ENCODE results near the gene HEYL. TPM values are rescaled to one million over a fixed set of nuclear protein-coding genes. Genes with fewer than 3 reads are reported as not detected.
A peak's percentile ranks its signal among the peaks of the same experiment; 100 is the strongest.
"Not testable (repeated sequence)": the region's sequence is repeated elsewhere in the genome, so short reads cannot be mapped to it uniquely, and the experiment has no call there.

Gene HEYL
- total RNA-seq, 1 experiment from 2014 or later: 0.15 TPM

GRCh38 chr1:39608921-39609320, 30.5 kb downstream of the HEYL start:
- DNase-seq (ENCODE audit: low read depth): no peak

- DNase-seq (ENCODE audit: low read depth): not testable (repeated sequence)
Observed at GRCh38 chr1:39603677-39604076, 35.8 kb downstream of the HEYL start.

GRCh38 chr1:39601667-39602255, 37.7 kb downstream of the HEYL start:
- DNase-seq (ENCODE audit: low read depth): not testable (repeated sequence)

GRCh38 chr1:39596163-39596562, 43.3 kb downstream of the HEYL start:
- DNase-seq (ENCODE audit: low read depth): no peak

GRCh38 chr1:39593386-39593785, 46.1 kb downstream of the HEYL start:
- DNase-seq (ENCODE audit: low read depth): no peak

- DNase-seq (ENCODE audit: low read depth): no peak
Observed at GRCh38 chr1:39592069-39592468, 47.4 kb downstream of the HEYL start.

- peak; percentile 68 for DNase-seq (ENCODE audit: low read depth)
Observed at GRCh38 chr1:39590546-39590945, 48.9 kb downstream of the HEYL start.

- no peak for DNase-seq (ENCODE audit: low read depth)
Observed at GRCh38 chr1:39585933-39586332, 53.5 kb downstream of the HEYL start.

- peak; percentile 51 for DNase-seq (ENCODE audit: low read depth)
Observed at GRCh38 chr1:39576016-39576657, 63.3 kb downstream of the HEYL start.

- peak; percentile 63 for DNase-seq (ENCODE audit: low read depth)
Observed at GRCh38 chr1:39575191-39576015, 64.0 kb downstream of the HEYL start.

- no peak for DNase-seq (ENCODE audit: low read depth)
Observed at GRCh38 chr1:39574646-39575045, 64.8 kb downstream of the HEYL start.

Other genes with a start within 250 kb of the HEYL start
- gene BMP8A, start 148.0 kb downstream of the HEYL start, total RNA-seq (2014; rRNA removed; shearing (Covaris generic)): not detected in 2 replicates
- gene PABPC4, start 62.9 kb downstream of the HEYL start, total RNA-seq (2014; rRNA removed; shearing (Covaris generic)): 51.9 and 94.8 TPM in 2 replicates
- not detected in 2 replicates for gene NT5C1A, start 32.5 kb upstream of the HEYL start, total RNA-seq (2014; rRNA removed; shearing (Covaris generic))
- 1.0 and 1.1 TPM in 2 replicates for gene HPCAL4, start 51.8 kb upstream of the HEYL start, total RNA-seq (2014; rRNA removed; shearing (Covaris generic))
- gene PPIE, start 99.2 kb upstream of the HEYL start, total RNA-seq (2014; rRNA removed; shearing (Covaris generic)): 51.9 and 68.4 TPM in 2 replicates
- gene OXCT2, start 131.7 kb upstream of the HEYL start, total RNA-seq (2014; rRNA removed; shearing (Covaris generic)): 0.30 and 0.57 TPM in 2 replicates
- 0.12 and 0.15 TPM in 2 replicates for gene BMP8B, start 149.2 kb upstream of the HEYL start, total RNA-seq (2014; rRNA removed; shearing (Covaris generic))
- gene TRIT1, start 243.9 kb upstream of the HEYL start, total RNA-seq (2014; rRNA removed; shearing (Covaris generic)): 15.2 and 26.3 TPM in 2 replicates